WTC11 (cell line): ENCODE results near the gene SARS1.

Experiments
- ATF2 ChIP-seq: sonication (generic); formaldehyde crosslinking; IDR thresholded peaks from 2 replicates; pipeline ENCODE4 v1.8.1; 2022; ENCODE audit warnings: low read depth, missing genetic modification reagents, borderline replicate concordance
- CTCF ChIP-seq: fragments of 200-600 bp; IDR thresholded peaks from 2 replicates; pipeline ENCODE4 v1.8.0; 2022; ENCODE audit warnings: antibody characterized with exemption
- E2F4 ChIP-seq: sonication (generic); formaldehyde crosslinking; IDR thresholded peaks from 2 replicates; pipeline ENCODE4 v1.8.1; 2022; ENCODE audit warnings: low read depth, mild to moderate bottlenecking, moderate library complexity, missing genetic modification reagents, borderline replicate concordance
- ELF4 ChIP-seq: sonication (generic); formaldehyde crosslinking; IDR thresholded peaks from 2 replicates; pipeline ENCODE4 v1.8.1; 2022; ENCODE audit warnings: low read depth, mild to moderate bottlenecking, moderate library complexity, missing genetic modification reagents
- FOXJ3 ChIP-seq: sonication (generic); formaldehyde crosslinking; IDR thresholded peaks from 2 replicates; pipeline ENCODE4 v1.9.0; 2021; ENCODE audit warnings: missing genetic modification reagents, mild to moderate bottlenecking, borderline replicate concordance
- MAX ChIP-seq: sonication (generic); formaldehyde crosslinking; IDR thresholded peaks from 2 replicates; pipeline ENCODE4 v1.8.0; 2022; ENCODE audit warnings: mild to moderate bottlenecking, missing genetic modification reagents
- NR3C1 ChIP-seq: sonication (generic); formaldehyde crosslinking; conservative IDR thresholded peaks from 2 replicates; pipeline ENCODE4 v1.8.1; 2023; ENCODE audit warnings: low read depth, mild to moderate bottlenecking, missing genetic modification reagents
- USF2 ChIP-seq: sonication (generic); formaldehyde crosslinking; IDR thresholded peaks from 2 replicates; pipeline ENCODE4 v1.8.1; 2023; ENCODE audit warnings: mild to moderate bottlenecking, missing genetic modification reagents, moderate library complexity
- ZNF512 ChIP-seq: sonication (generic); formaldehyde crosslinking; IDR thresholded peaks from 2 replicates; pipeline ENCODE4 v1.8.1; 2022; ENCODE audit warnings: missing genetic modification reagents, borderline replicate concordance

GRCh38 chr1:109283748-109284600 lies 70.3 kb downstream of the SARS1 start:
- TF ChIP-seq MAX (CRISPR knock-in tag) = no peak
- no peak for TF ChIP-seq E2F4 (CRISPR knock-in tag)
- TF ChIP-seq ATF2 (CRISPR knock-in tag) = no peak
- no peak for TF ChIP-seq CTCF
- no peak for TF ChIP-seq USF2
- no peak for TF ChIP-seq FOXJ3
- TF ChIP-seq ELF4 = no peak
- TF ChIP-seq NR3C1 (CRISPR knock-in tag) = no peak
- TF ChIP-seq ZNF512 (CRISPR knock-in tag) = no peak
